Naive B cell (primary cell): ENCODE measurements around the gene VSNL1. TPM values are rescaled to one million over a fixed set of nuclear protein-coding genes. Genes with fewer than 3 reads are reported as not detected.

Experiments used
- ATAC-seq, 2 donors: fragments of 150-1000 bp; cut with Tn5 transposase; 2 replicates each; pipeline ENCODE4 v1.10.0; 2021; ENCODE audit warnings: low read depth in 2 of 2, mild to moderate bottlenecking in 2 of 2, moderate library complexity in 2 of 2
- DNase-seq: peaks from one replicate; pipeline ENCODE4 v3.0.0; 2022
- H3K27ac Mint-ChIP-seq, 6 donors: one replicate each; pipeline ENCODE4 v1.8.0; 2020 to 2022; ENCODE audit warnings: mild to moderate bottlenecking in 6 of 6, mixed read lengths in 6 of 6, moderate library complexity in 5 of 6, inconsistent platforms in 2 of 6
- H3K27me3 Mint-ChIP-seq, 3 donors: one replicate each; pipeline ENCODE4 v1.8.0; 2021 to 2022; ENCODE audit warnings: mixed read lengths in 3 of 3, mild to moderate bottlenecking in 1 of 3
- H3K36me3 Mint-ChIP-seq, 2 donors: one replicate each; pipeline ENCODE4 v1.8.0; 2020 to 2022; ENCODE audit warnings: mixed read lengths in 2 of 2, inconsistent platforms in 1 of 2, mild to moderate bottlenecking in 1 of 2
- H3K4me1 Mint-ChIP-seq, 3 donors: one replicate each; pipeline ENCODE4 v1.8.0; 2020 to 2022; ENCODE audit warnings: mixed read lengths in 3 of 3, inconsistent platforms in 1 of 3, mild to moderate bottlenecking in 1 of 3, moderate library complexity in 1 of 3
- H3K4me3 Mint-ChIP-seq, 8 donors: one replicate each; pipeline ENCODE4 v1.8.0; 2020 to 2022; ENCODE audit warnings: mild to moderate bottlenecking in 8 of 8, mixed read lengths in 8 of 8, moderate library complexity in 8 of 8, inconsistent platforms in 2 of 8
- H3K9me3 Mint-ChIP-seq, 7 donors: one replicate each; pipeline ENCODE4 v1.8.0; 2020 to 2022; ENCODE audit warnings: mixed read lengths in 7 of 7, mild to moderate bottlenecking in 5 of 7, inconsistent platforms in 2 of 7, moderate library complexity in 1 of 7
- polyA plus RNA-seq, 6 donors: library from polyadenylated mRNA; unstranded; fragments of 300-500 nt; fragmentation: Illumina TruSeq; gene quantifications; one replicate each; pipeline ENCODE4 v1.2.3, GENCODE V29; 2021; ENCODE audit warnings: low read depth in 6 of 6

VSNL1 gene
- polyA plus RNA-seq = not detected

DNA sequence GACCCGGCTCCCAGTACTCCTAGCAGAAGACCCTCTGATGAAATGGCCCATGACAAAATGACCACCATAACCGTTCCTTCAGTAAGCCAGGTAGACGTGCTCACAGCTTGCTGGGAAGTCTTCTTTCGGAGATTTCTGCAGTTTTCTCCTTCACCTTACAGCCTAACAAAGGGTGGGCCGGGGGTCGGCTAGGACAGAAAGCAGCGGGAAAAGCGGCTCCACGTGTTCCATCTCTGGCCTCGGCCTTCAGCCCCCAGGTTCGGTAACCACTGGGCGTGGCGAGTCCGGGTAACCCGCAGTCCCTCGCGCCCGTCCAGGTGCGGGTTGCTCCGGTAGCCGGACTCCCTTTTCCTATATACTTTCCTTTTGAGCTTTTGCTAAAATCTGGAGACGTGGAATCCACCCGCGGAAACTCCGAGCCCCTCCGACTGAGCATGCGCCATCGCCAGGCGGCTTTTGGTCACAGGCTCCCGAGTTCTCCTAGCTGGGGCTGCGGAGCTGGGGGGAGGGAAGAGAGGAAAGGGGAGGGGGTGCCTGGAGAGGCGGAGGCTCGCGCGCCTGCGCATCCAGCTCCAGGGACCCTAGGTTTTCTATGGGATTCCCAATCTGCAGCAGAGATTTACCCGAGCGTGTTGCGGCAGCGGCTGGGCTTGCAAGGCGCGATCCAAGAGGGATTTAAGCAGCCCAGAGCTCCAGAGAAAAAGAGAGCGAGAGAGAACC lies at the start of gene VSNL1:
TSS of gene VSNL1 (plus strand) at position 604 of the 720 bp plus-strand sequence. CDS start 51,379 bp downstream, outside the sequence.
- Mint-ChIP-seq H3K36me3 (no peaks in the 10 kb centered on the region), H3K27ac (peak within 1 kb of the TSS in 2 of 6 donors; percentile 4 to 19), H3K4me1 (peaks cover 8 to 19% (median 11%) of the 10 kb centered on the region in 3 donors), H3K9me3 (peaks cover 0 to 4% (median 0%) of the 10 kb centered on the region in 7 donors), H3K4me3 (peak within 1 kb of the TSS in 3 of 8 donors; percentile 32 to 38 (median 36)), H3K27me3 (peaks cover 57 to 81% (median 68%) of the 10 kb centered on the region in 3 donors)
- no peak for ATAC-seq
- DNase-seq = no peak

DNA sequence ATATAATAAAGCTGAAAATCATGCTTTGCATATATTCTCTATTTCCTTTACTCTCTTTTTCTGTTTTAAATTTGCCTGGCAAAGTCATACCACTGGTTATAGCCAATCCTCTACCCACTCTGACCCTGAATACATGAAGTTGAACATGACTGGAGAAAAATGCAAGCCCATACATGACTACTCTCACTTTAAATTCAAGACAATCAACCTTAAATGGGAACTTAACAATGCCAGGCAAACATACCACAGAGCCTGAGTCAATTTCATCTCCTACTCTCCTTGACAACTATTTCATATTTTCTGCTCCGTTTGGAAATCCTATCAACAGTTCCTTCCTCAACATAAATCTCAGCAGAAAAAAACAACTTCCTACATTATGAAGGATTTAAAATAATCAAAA lies 44.9 kb upstream of the VSNL1 start:
- ATAC-seq (no peak), DNase-seq (no peak)
- Mint-ChIP-seq H3K27me3 (peaks cover 0 to 7% (median 5%) of the 10 kb centered on the region in 3 donors), H3K9me3 (no peaks in the 10 kb centered on the region), H3K27ac (no peak overlapping the region), H3K36me3 (no peaks in the 10 kb centered on the region), H3K4me3 (no peak overlapping the region), H3K4me1 (no peaks in the 10 kb centered on the region)

DNA sequence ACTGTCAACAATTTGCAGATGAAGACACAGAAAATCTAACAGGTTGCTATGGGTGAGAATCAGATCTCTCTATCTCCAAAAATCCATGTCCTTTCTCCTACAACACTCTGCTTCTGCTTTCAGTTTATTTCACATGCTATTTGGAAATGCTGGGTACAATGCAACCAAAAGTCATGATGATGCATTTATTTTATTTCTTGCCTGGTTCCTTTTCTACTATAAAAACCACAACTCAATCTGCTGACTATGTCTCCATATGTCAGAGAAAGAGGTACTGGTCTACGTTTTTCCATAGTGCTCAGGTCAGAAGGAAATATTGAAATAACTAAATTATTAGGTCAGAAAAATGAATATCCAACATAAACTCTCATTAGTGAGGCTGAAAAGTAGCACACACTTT lies 42.8 kb upstream of the VSNL1 start:
- Mint-ChIP-seq H3K36me3 (no peaks in the 10 kb centered on the region), H3K4me1 (no peaks in the 10 kb centered on the region), H3K9me3 (no peaks in the 10 kb centered on the region)

DNA sequence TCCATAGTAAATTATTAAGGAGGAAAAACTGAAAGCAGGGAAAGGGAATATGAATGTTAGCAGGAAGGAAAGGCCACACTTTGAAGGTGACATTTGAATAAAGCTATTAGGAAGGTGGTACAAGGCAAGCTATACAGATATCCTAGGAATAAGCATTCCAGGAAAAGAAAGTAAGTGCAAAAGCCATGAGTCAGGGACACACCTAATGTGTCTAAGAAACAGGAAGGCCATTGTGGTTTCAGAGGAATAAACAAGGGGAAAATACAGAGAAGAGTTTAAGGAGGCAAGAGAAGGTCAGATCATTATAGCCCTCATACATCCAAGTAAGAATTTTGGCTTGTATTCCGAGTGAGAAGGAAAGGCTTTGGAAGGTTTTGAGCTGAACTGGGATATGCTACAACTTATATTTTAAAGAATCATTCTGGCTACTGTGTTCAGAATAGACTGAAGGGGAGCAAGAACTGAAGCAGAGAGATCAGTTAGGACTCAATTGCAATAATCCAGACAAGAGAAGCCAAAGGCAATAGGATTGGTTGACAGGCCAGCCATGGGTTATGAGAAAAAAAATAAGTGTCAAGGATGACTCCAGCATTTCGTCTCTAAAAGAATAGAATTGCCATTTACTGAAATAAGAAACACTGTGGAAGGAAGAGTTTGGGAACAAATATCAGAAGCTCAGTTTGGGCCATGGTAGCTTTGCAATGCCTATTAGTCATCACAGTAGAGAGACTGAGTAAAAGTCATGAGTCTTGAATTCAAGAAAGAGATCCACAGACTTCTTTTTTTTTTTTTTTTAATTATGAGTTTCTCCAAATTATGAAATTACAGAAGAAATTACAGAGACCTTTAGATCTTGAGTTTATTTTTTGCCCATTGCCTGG lies 33.5 kb upstream of the VSNL1 start:
- no peak overlapping the region for H3K27ac Mint-ChIP-seq
- H3K9me3 Mint-ChIP-seq = no peaks in the 10 kb centered on the region
- no peaks in the 10 kb centered on the region for H3K4me1 Mint-ChIP-seq
- DNase-seq = no peak
- ATAC-seq = no peak
- no peaks in the 10 kb centered on the region for H3K36me3 Mint-ChIP-seq
- H3K27me3 Mint-ChIP-seq = peaks cover 4 to 17% (median 12%) of the 10 kb centered on the region in 3 donors
- no peak overlapping the region for H3K4me3 Mint-ChIP-seq

More for the DNA sequence above, 42.8 kb upstream of the VSNL1 start:
- ATAC-seq (no peak), DNase-seq (no peak)
- H3K4me3 Mint-ChIP-seq = no peak overlapping the region
- H3K27me3 Mint-ChIP-seq = peaks cover 0 to 7% (median 5%) of the 10 kb centered on the region in 3 donors
- no peak overlapping the region for H3K27ac Mint-ChIP-seq

DNA sequence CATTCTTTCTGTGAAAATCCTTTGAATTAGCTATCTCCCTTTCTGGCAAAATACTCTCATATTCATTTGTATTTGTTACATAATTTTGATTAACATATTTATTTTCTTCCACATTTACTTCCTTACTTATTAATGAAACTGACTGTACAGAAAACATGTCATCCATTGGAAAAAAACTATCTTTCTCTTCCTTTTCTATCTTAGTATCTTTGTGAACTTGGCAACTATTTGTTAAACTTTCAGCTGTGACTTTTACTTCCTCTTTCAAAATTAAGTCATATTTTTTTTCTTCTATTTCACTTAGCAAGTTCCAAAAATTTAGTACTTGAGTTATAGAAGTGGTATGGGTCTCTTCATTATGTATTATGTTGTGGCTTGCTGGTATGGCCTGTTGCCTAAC lies 24.8 kb upstream of the VSNL1 start:
- no peak overlapping the region for H3K4me3 Mint-ChIP-seq
- H3K4me1 Mint-ChIP-seq = peaks cover 8 to 9% (median 9%) of the 10 kb centered on the region in 3 donors
- H3K9me3 Mint-ChIP-seq = peaks cover 0 to 3% (median 1%) of the 10 kb centered on the region in 7 donors
- no peak for DNase-seq
- H3K27ac Mint-ChIP-seq = no peak overlapping the region
- H3K27me3 Mint-ChIP-seq = peaks cover 23 to 35% (median 30%) of the 10 kb centered on the region in 3 donors
- no peak for ATAC-seq
- no peaks in the 10 kb centered on the region for H3K36me3 Mint-ChIP-seq

DNA sequence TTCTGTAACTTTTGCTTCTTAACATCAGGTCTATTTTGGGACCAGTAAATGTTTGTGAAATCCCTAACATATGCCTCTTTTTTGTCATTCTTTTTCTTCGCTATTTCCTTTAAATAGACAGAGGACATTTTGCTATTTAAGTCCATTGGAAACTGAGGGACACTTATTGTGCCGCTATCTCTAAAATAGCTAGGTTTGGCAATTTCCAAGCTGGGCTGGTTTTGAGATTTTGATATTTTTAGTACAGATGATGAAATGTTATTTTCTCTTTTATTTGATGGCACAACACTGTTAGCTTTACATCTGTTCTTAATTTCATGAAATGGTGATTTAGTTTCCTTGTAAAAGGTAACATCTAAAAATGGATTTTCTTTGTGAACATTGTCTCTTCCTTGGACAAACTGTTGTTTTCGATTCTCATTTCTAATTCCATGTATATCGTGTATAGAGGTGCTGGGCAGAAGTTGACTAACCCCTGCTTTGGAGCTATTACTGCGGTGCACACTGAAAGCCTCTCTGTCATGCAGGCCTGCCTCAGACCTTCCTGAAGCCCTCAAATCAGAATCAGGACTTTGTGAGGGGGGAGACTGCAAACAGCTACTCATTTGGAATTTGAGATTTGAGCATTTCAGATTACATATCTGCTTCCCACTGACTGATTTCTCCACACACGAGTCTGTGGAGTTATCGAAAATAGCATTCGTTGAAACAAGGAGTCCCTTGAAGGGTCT lies 22.9 kb upstream of the VSNL1 start:
- H3K9me3 Mint-ChIP-seq = peaks cover 0 to 3% (median 1%) of the 10 kb centered on the region in 7 donors
- H3K36me3 Mint-ChIP-seq = no peaks in the 10 kb centered on the region
- H3K4me1 Mint-ChIP-seq = peaks cover 8 to 9% (median 9%) of the 10 kb centered on the region in 3 donors
- peak overlapping the region in 2 of 8 donors; percentile 60 to 64 for H3K4me3 Mint-ChIP-seq
- peaks cover 28 to 48% (median 35%) of the 10 kb centered on the region in 3 donors for H3K27me3 Mint-ChIP-seq
- ATAC-seq = no peak
- DNase-seq = no peak
- peak overlapping the region in 2 of 6 donors; percentile 41 to 77 for H3K27ac Mint-ChIP-seq

DNA sequence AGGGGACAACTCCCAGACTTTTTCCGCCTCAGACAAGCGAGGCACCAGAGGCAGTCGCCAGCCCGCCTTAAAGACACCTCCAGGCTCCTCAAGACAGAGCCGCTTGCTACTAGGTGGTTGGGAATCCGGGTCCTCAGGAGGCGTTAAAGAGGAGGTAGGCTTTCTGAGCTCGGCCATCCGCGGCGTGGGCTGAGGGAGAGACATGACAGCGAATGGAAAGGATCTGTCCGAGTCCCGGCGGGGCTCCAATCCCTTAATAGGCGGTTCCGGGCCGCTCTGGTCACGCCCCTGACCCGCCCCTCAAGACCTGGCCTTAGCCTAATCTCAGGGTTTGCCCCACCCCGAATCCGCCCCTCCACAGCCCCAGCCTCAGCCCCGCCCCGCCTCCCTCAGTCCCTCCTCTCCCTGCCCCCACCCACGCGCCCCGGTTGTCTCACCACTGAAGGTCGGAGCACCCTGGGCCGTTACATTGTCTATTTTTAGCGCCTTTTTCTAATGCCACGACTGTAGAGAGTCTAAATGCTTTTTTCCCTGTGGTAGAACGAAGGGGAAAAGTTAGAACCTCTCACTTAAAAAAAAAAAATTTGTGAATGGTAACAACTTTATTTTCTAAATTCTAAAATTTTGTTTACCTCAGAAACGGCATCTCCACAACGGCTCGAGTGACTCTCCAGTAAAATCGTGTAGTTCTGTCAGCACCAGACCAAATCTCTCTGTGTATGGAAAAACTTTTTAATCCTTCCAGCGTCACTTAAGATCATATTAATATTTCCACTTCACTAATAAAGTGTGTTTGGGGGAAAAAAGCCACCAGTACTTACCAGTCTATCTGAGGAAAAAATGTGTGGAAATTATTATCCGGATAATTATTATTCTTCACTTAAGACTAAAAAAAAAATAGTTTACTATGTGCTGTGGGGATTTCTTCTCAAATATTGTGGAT lies 22.0 kb upstream of the VSNL1 start, which contains the start of gene RAD51AP2:
TSS of gene RAD51AP2 (minus strand) at position 229 of the 943 bp plus-strand sequence. CDS start at position 204, 25 bp downstream.
- Mint-ChIP-seq H3K9me3 (peaks cover 0 to 3% (median 1%) of the 10 kb centered on the region in 7 donors), H3K27me3 (peaks cover 26 to 48% (median 35%) of the 10 kb centered on the region in 3 donors), H3K36me3 (no peaks in the 10 kb centered on the region), H3K4me3 (peak within 1 kb of the TSS in 5 of 8 donors; percentile 32 to 64 (median 54)), H3K27ac (peak within 1 kb of the TSS in 4 of 6 donors; percentile 21 to 77 (median 34)), H3K4me1 (peaks cover 8 to 9% (median 9%) of the 10 kb centered on the region in 3 donors)
- DNase-seq (peak; percentile 9), ATAC-seq (peak; percentile 50 to 55)

DNA sequence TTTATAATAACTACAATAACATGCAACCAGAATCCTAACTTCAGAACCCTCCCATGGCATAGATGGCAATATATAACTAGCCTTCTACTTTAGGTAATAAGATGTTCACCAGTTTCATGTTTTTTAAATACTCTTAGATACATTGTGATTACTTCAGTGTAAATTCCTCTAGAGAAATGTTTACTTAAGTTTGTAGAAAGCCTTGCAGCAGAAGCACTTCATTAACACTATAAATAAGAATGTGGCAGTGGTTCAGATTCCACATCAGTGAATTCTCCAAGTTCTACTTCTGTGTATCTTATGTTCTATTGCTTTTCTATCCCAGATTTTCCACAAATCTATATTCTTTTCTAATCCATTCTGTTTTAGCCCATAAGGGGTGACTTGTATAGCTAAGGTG lies 21.0 kb upstream of the VSNL1 start:
- peaks cover 0 to 3% (median 1%) of the 10 kb centered on the region in 7 donors for H3K9me3 Mint-ChIP-seq
- H3K27me3 Mint-ChIP-seq = peaks cover 26 to 54% (median 44%) of the 10 kb centered on the region in 3 donors
- ATAC-seq = no peak
- DNase-seq = no peak
- no peaks in the 10 kb centered on the region for H3K36me3 Mint-ChIP-seq
- no peak overlapping the region for H3K4me3 Mint-ChIP-seq
- H3K27ac Mint-ChIP-seq = no peak overlapping the region
- H3K4me1 Mint-ChIP-seq = peaks cover 8 to 9% (median 9%) of the 10 kb centered on the region in 3 donors

DNA sequence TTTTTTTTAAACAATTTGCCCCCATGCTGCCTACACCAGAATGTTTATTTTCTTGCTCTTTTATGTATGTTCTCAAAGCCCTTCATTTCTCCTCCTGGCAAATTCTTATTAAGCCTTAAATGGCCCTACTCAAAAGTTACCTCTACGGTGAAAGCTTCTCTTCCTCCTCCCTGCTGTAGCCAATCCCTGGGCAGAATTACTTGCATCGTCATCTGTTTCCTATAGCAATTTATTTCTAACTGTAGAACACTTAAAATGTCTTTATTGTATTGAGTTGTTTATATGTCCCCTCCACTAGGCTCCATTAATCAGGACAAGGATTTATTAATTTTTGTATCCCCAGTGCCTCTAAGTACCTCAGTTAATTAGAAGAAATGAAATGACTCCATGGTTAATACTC lies 19.7 kb upstream of the VSNL1 start:
- no peak overlapping the region for H3K4me3 Mint-ChIP-seq
- no peak overlapping the region for H3K27ac Mint-ChIP-seq
- peaks cover 0 to 3% (median 1%) of the 10 kb centered on the region in 7 donors for H3K9me3 Mint-ChIP-seq
- H3K4me1 Mint-ChIP-seq = peaks cover 1 to 6% (median 2%) of the 10 kb centered on the region in 3 donors
- no peak for ATAC-seq
- no peaks in the 10 kb centered on the region for H3K36me3 Mint-ChIP-seq
- peaks cover 33 to 58% (median 51%) of the 10 kb centered on the region in 3 donors for H3K27me3 Mint-ChIP-seq
- DNase-seq = no peak

DNA sequence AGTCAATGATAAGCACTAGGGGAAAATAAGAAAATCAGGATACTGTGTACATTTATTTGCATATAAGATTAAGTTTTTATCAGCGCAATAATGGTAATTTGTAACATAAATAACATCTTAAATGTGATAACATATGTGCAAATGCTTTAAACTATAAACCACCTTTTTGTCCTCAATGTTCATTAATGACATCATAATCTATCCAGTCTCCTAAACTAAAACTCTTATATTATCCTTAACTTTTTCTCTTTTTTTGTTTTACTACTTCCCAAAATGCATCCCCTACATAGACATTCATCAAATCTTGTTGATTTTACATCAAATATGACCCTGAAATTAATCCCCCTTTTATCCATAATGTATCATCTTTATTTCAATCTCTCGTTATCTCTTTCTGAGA lies 18.9 kb upstream of the VSNL1 start:
- H3K27ac Mint-ChIP-seq = no peak overlapping the region
- DNase-seq (no peak), ATAC-seq (no peak)
- no peak overlapping the region for H3K4me3 Mint-ChIP-seq
- H3K4me1 Mint-ChIP-seq = peaks cover 0 to 5% (median 0%) of the 10 kb centered on the region in 3 donors
- H3K27me3 Mint-ChIP-seq = peaks cover 33 to 58% (median 57%) of the 10 kb centered on the region in 3 donors
- H3K9me3 Mint-ChIP-seq = peaks cover 0 to 3% (median 1%) of the 10 kb centered on the region in 7 donors
- no peaks in the 10 kb centered on the region for H3K36me3 Mint-ChIP-seq

DNA sequence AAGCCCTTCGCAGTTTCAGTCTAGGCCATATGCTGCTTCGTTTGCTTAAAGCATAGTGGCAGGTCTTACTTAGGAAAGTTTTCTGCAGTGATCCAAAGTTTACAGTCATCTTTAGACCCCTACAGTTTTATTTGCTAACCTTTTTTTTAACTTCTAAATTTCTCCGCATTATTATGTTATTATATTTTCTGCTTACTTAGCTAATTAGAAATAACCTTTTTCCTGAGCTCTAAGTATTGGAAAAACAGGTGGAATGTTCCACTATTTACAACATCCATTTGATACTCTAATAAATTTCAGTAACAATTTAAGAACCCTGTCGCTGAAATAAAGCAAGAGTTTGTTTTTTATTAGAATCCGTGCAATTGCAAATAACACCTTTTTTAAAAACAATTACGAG lies 18.2 kb upstream of the VSNL1 start:
- H3K27me3 Mint-ChIP-seq = peaks cover 37 to 58% (median 57%) of the 10 kb centered on the region in 3 donors
- peaks cover 0 to 2% (median 0%) of the 10 kb centered on the region in 7 donors for H3K9me3 Mint-ChIP-seq
- H3K4me3 Mint-ChIP-seq = no peak overlapping the region
- no peaks in the 10 kb centered on the region for H3K36me3 Mint-ChIP-seq
- DNase-seq (no peak), ATAC-seq (no peak)
- H3K4me1 Mint-ChIP-seq = peaks cover 0 to 5% (median 0%) of the 10 kb centered on the region in 3 donors
- H3K27ac Mint-ChIP-seq = no peak overlapping the region

DNA sequence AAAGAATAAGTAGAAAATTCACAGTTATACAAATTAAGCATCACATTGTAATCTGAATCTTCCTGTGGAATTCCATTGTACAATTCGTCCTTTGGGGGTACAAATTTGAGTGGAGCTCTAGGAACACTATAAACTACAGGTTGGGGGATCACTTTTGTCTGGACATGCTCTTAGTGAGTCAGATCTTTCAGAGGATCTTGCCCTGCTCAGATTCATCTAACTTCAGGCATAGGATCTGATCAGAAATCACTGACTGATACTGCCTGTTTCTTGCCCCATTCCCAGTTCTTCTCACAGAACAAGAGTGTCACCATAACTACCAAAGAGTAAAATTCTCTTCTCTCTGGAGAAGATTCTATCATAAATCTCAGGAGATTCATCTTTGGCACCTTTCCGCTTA lies 10.7 kb upstream of the VSNL1 start:
- Mint-ChIP-seq H3K4me1 (no peaks in the 10 kb centered on the region), H3K27me3 (peaks cover 14 to 31% (median 30%) of the 10 kb centered on the region in 3 donors), H3K4me3 (no peak overlapping the region), H3K9me3 (no peaks in the 10 kb centered on the region), H3K36me3 (no peaks in the 10 kb centered on the region), H3K27ac (no peak overlapping the region)
- ATAC-seq (no peak), DNase-seq (no peak)
